PFSK-1 (cell line): ENCODE measurements around the gene LY6G6C.

Experiments used
- FOXP2 ChIP-seq: optimal IDR thresholded peaks from 2 replicates; pipeline ENCODE3; 2011; ENCODE audit warnings: borderline replicate concordance, control low read depth, inconsistent platforms; ENCODE audit not compliant: insufficient read depth; ENCODE audit errors: extremely low read length, extremely low read depth
- POLR2AphosphoS5 ChIP-seq: IDR thresholded peaks from 2 replicates; pipeline ENCODE4 v1.6.1; 2012; ENCODE audit warnings: low read depth, mild to moderate bottlenecking, control low read depth, low read length, moderate library complexity
- REST ChIP-seq, 2 experiments: IDR thresholded peaks; 2 replicates each; pipeline versions ENCODE4 v1.6.1 to v1.8.0; 2011 to 2012; ENCODE audit warnings: low read depth in 2 of 2, low read length in 2 of 2, control low read depth in 1 of 2, inconsistent platforms in 1 of 2, mild to moderate bottlenecking in 1 of 2, moderate library complexity in 1 of 2; ENCODE audit not compliant: insufficient read depth in 1 of 2
- SIN3A ChIP-seq: IDR thresholded peaks from 2 replicates; pipeline ENCODE4 v1.6.1; 2012; ENCODE audit warnings: mild to moderate bottlenecking, low read length, moderate library complexity, borderline replicate concordance; ENCODE audit not compliant: insufficient read depth
- TAF1 ChIP-seq: IDR thresholded peaks from 2 replicates; pipeline ENCODE4 v1.6.1; 2012; ENCODE audit warnings: low read length, control low read depth, borderline replicate concordance; ENCODE audit not compliant: insufficient read depth

LY6G6C gene

GRCh38 chr6:31762878-31763618 is 41.5 kb upstream of the LY6G6C start:
- TF ChIP-seq FOXP2, result no peak
- TF ChIP-seq TAF1, result no peak
- TF ChIP-seq POLR2AphosphoS5, result no peak
- no peak for TF ChIP-seq REST (IDR thresholded peaks at IDR 0.05; ENCODE audit: insufficient read depth in 1 of 2, low read depth in 2 of 2, low read length in 2 of 2)
- no peak for TF ChIP-seq SIN3A

GRCh38 chr6:31762356-31762755 is 40.8 kb upstream of the LY6G6C start, which contains the start of gene SAPCD1:
SAPCD1 (plus strand) TSS chr6:31762656; CDS start chr6:31763055, 399 bp downstream.
- TF ChIP-seq TAF1 (no peak), POLR2AphosphoS5 (no peak), SIN3A (no peak), REST (IDR thresholded peaks at IDR 0.05; ENCODE audit: insufficient read depth in 1 of 2, low read depth in 2 of 2, low read length in 2 of 2) (no peak), FOXP2 (no peak)

GRCh38 chr6:31761343-31761742 is 39.8 kb upstream of the LY6G6C start:
- TF ChIP-seq REST (IDR thresholded peaks at IDR 0.05; ENCODE audit: insufficient read depth in 1 of 2, low read depth in 2 of 2, low read length in 2 of 2), result no peak
- no peak for TF ChIP-seq SIN3A
- TF ChIP-seq FOXP2, result no peak
- TF ChIP-seq TAF1, result no peak
- no peak for TF ChIP-seq POLR2AphosphoS5

- TF ChIP-seq TAF1 (no peak), SIN3A (no peak)
Observed at GRCh38 chr6:31760790-31761189, 39.2 kb upstream of the LY6G6C start.

GRCh38 chr6:31758281-31758680 is 36.7 kb upstream of the LY6G6C start:
- TF ChIP-seq SIN3A, result no peak
- no peak for TF ChIP-seq REST (IDR thresholded peaks at IDR 0.05; ENCODE audit: insufficient read depth in 1 of 2, low read depth in 2 of 2, low read length in 2 of 2)
